Body of pancreas (tissue), 4 donors: Measurements from ENCODE around the gene CACNA1F. TPM values are rescaled to one million over a fixed set of nuclear protein-coding genes. Genes with fewer than 3 reads are reported as not detected.

ENCODE experiments used
- ATAC-seq: fragments of 150-250 bp; one replicate; pipeline ENCODE4 v1.9.1; 2016
- DNase-seq, 4 donors: peaks; one replicate each; pipeline ENCODE4 v3.0.0-alpha.2; 2019
- H3K27ac ChIP-seq, 4 donors: fragments of 200-600 bp; sonication (generic); 1 replicate in 3 of 4; 2 replicates in 1 of 4; pipeline versions ENCODE4 v1.5.1 to v1.6.1; 2016 to 2019; ENCODE audit warnings: mild to moderate bottlenecking in 1 of 4, mixed read lengths in 1 of 4, moderate library complexity in 1 of 4
- H3K27me3 ChIP-seq, 2 donors: fragments of 200-600 bp; sonication (generic); one replicate each; pipeline ENCODE4 v1.6.0; 2016; ENCODE audit warnings: mild to moderate bottlenecking in 1 of 2
- H3K36me3 ChIP-seq, 2 donors: fragments of 200-600 bp; sonication (generic); replicated peaks in 1 of 2; 2 replicates each; pipeline ENCODE4 v1.5.1; 2016; ENCODE audit warnings: low read depth in 2 of 2; ENCODE audit not compliant: insufficient read depth in 1 of 2
- H3K4me1 ChIP-seq: fragments of 200-600 bp; sonication (generic); one replicate; pipeline ENCODE4 v1.6.0; 2016
- H3K4me3 ChIP-seq, 2 donors: fragments of 200-600 bp; sonication (generic); 1 replicate in 1 of 2; 2 replicates in 1 of 2; pipeline ENCODE4 v1.5.1; 2016 to 2019
- H3K9me3 ChIP-seq, 3 donors: fragments of 200-600 bp; sonication (generic); 1 replicate in 2 of 3; 2 replicates in 1 of 3; pipeline ENCODE4 v1.5.1; 2016
- CTCF ChIP-seq, 7 experiments: fragments of 450-650 bp in 4 of 7; fragments of 200-600 bp in 3 of 7; sonication (generic) in 3 of 7; IDR thresholded peaks; one replicate each; pipeline ENCODE4 v1.5.1; 2016 to 2019; ENCODE audit warnings: antibody characterized with exemption in 7 of 7
- POLR2A ChIP-seq, 3 donors: fragments of 450-650 bp; IDR thresholded peaks; one replicate each; pipeline ENCODE4 v1.6.1; 2016; ENCODE audit warnings: antibody characterized with exemption in 3 of 3, mild to moderate bottlenecking in 2 of 3
- WGBS, 2 donors: methylation state at CpG; one replicate each; pipeline ENCODE4 v1.1.5; 2017; 5-methylcytosine and 5-hydroxymethylcytosine counted together
- intact Hi-C: fragments of 100-400 bp; cut with DNase I; formaldehyde crosslinking; loops from one replicate; pipeline ENCODE4 v1.15.1; 2023
- total RNA-seq, 2 donors: library from RNA; depleted of rRNA; stranded (reverse); fragments of >200 nt; gene quantifications; one replicate each; pipeline ENCODE4 v1.1.0, GENCODE V29; 2016

The CACNA1F gene
- total RNA-seq, 2 donors from 2014 or later, result 0.26 TPM; not detected in 1

DNA sequence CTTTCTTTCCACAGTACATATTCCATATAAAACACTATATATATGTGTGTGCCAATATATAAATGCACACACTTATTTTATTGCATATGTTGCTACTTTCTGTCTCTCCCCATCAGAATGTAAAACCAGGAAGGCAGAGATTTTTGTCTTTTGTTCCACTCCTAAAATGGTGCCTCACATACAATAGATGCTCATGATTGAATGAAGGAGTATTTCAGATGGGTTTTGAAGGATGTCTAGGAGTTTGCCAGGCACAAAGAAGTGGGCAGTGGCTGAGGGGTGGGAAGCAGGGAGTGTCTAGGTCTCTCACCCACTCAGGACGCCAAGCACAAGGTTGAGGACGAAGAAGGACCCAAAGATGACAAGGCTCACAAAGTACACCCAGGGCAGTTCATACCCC, 5.4 kb downstream of the CACNA1F start:
- H3K4me1 ChIP-seq, result no peaks in the 10 kb centered on the region
- H3K27ac ChIP-seq, result no peak overlapping the region
- no peak overlapping the region for H3K4me3 ChIP-seq
- TF ChIP-seq CTCF (IDR thresholded peaks at IDR 0.05) (no peak), POLR2A (IDR thresholded peaks at IDR 0.05) (no peak)
- WGBS, 2 donors, result 95% methylated on average over 2 of the region's 2 CpGs; no CpG with 5 or more reads in 1 of the 2 donors
- no peaks in the 10 kb centered on the region for H3K27me3 ChIP-seq
- H3K36me3 ChIP-seq, result no peaks in the 10 kb centered on the region
- no peak for ATAC-seq
- intact Hi-C loops, result no loop called here
- H3K9me3 ChIP-seq, result no peaks in the 10 kb centered on the region
- no peak for DNase-seq

GRCh38 chrX:49226946-49227345, 6.2 kb downstream of the CACNA1F start:
- no peak overlapping the region for H3K27ac ChIP-seq
- no peaks in the 10 kb centered on the region for H3K9me3 ChIP-seq
- no peak for DNase-seq
- no peaks in the 10 kb centered on the region for H3K27me3 ChIP-seq
- no peak for ATAC-seq
- intact Hi-C loops, result no loop called here
- H3K4me3 ChIP-seq, result no peak overlapping the region
- H3K36me3 ChIP-seq, result no peaks in the 10 kb centered on the region
- TF ChIP-seq CTCF (IDR thresholded peaks at IDR 0.05) (no peak), POLR2A (IDR thresholded peaks at IDR 0.05) (no peak)
- WGBS, 2 donors, result 84 to 87% methylated on average over 3 of the region's 9 CpGs
- no peaks in the 10 kb centered on the region for H3K4me1 ChIP-seq

DNA sequence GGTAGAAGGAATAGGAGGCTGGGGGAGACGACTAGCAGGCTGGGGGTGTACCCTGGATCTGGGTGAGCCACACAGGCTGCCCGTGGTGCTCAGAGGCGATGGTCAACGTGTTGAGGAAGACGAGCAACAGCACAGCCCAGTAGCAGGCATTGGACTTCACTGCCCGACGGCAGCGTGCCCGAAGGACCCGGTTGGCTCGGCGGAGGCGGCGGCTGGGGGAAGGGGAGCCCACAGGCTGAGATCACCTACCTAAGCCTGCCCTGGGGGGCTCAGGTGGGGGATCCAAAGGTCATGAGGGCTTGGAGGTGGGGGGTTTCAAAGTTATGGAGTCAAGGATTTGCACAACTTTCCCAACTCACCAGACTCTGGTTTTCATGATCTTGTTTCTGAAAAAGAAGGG, 7.3 kb downstream of the CACNA1F start:
- no peaks in the 10 kb centered on the region for H3K9me3 ChIP-seq
- no peak for ATAC-seq
- H3K27me3 ChIP-seq, result no peaks in the 10 kb centered on the region
- no peak for DNase-seq
- H3K27ac ChIP-seq, result no peak overlapping the region
- intact Hi-C loops, result no loop called here
- H3K36me3 ChIP-seq, result no peaks in the 10 kb centered on the region
- no peaks in the 10 kb centered on the region for H3K4me1 ChIP-seq
- TF ChIP-seq CTCF (IDR thresholded peaks at IDR 0.05), result no peak
- TF ChIP-seq POLR2A (IDR thresholded peaks at IDR 0.05), result no peak
- H3K4me3 ChIP-seq, result no peak overlapping the region
- 60 to 80% methylated on average over 1 to 3 of the region's 14 CpGs for WGBS, 2 donors

- intact Hi-C loops, result no loop called here
- no peak for ATAC-seq
- WGBS, 2 donors, result 59 to 72% methylated on average over 2 of the region's 2 CpGs
- Histone ChIP-seq H3K4me3 (no peak overlapping the region), H3K27ac (no peak overlapping the region), H3K27me3 (no peaks in the 10 kb centered on the region), H3K9me3 (no peaks in the 10 kb centered on the region), H3K36me3 (no peaks in the 10 kb centered on the region), H3K4me1 (no peaks in the 10 kb centered on the region)
- TF ChIP-seq POLR2A (IDR thresholded peaks at IDR 0.05), result no peak
- TF ChIP-seq CTCF (IDR thresholded peaks at IDR 0.05), result no peak
- DNase-seq, result no peak
These were observed 11.3 kb downstream of the CACNA1F start for GRCh38 chrX:49221868-49222267.

- H3K36me3 ChIP-seq, result no peaks in the 10 kb centered on the region
- H3K4me3 ChIP-seq, result no peak overlapping the region
- no peaks in the 10 kb centered on the region for H3K4me1 ChIP-seq
- H3K9me3 ChIP-seq, result no peaks in the 10 kb centered on the region
- TF ChIP-seq POLR2A (IDR thresholded peaks at IDR 0.05) (no peak), CTCF (IDR thresholded peaks at IDR 0.05) (no peak)
- no peaks in the 10 kb centered on the region for H3K27me3 ChIP-seq
- intact Hi-C loops, result no loop called here
- H3K27ac ChIP-seq, result no peak overlapping the region
- DNase-seq, result no peak
- no peak for ATAC-seq
These were observed 13.0 kb downstream of the CACNA1F start for GRCh38 chrX:49220100-49220499.
